A673 (cell line): ENCODE measurements around the gene SCUBE3. TPM values are rescaled to one million over a fixed set of nuclear protein-coding genes. Genes with fewer than 3 reads are reported as not detected.

Experiments
- BruUV-seq: library from RNA; stranded (reverse); fragments of 400-500 nt; replicated peaks from 2 replicates; lab custom pipeline; 2021; lab: Mats Ljungman, UMichigan
- CTCF ChIA-PET: fragments of 300-600 bp; sonication (Branson Sonifier 250); formaldehyde crosslinking; loops from one replicate; lab custom pipeline; 2022; ENCODE audit warnings: antibody characterized with exemption; lab: Charles Lee
- POLR2A ChIA-PET: fragments of 300-600 bp; sonication (Branson Sonifier 250); formaldehyde crosslinking; loops from one replicate; lab custom pipeline; 2022; ENCODE audit warnings: antibody characterized with exemption; ENCODE audit not compliant: low non-redundant PET; lab: Charles Lee
- DNase-seq: peaks from one replicate; pipeline ENCODE4 v3.0.0-alpha.2; 2015; ENCODE audit warnings: low spot score
- H3K27ac ChIP-seq: fragments of 200-600 bp; sonication (generic); 2 replicates; pipeline ENCODE4 v1.5.1; 2016; ENCODE audit warnings: mixed run types, low read depth, mild to moderate bottlenecking, mixed read lengths, antibody characterized with exemption, low read length; ENCODE audit not compliant: poor library complexity, severe bottlenecking
- H3K27me3 ChIP-seq: fragments of 200-600 bp; sonication (generic); replicated peaks from 2 replicates; pipeline ENCODE4 v1.6.1; 2017; ENCODE audit warnings: mixed run types, low read depth, mild to moderate bottlenecking, mixed read lengths, antibody characterized with exemption, low read length; ENCODE audit not compliant: insufficient read depth, poor library complexity
- H3K36me3 ChIP-seq: fragments of 200-600 bp; sonication (generic); 2 replicates; pipeline ENCODE4 v1.6.1; 2016; ENCODE audit warnings: mixed run types, mild to moderate bottlenecking, mixed read lengths, antibody characterized with exemption, low read length; ENCODE audit not compliant: insufficient read depth, poor library complexity, severe bottlenecking
- H3K4me1 ChIP-seq: fragments of 200-600 bp; sonication (generic); 2 replicates; pipeline ENCODE4 v1.6.1; 2017; ENCODE audit warnings: mixed run types, mild to moderate bottlenecking, mixed read lengths, antibody characterized with exemption, low read length; ENCODE audit not compliant: insufficient read depth, poor library complexity, severe bottlenecking
- H3K4me3 ChIP-seq: fragments of 200-600 bp; sonication (generic); 2 replicates; pipeline ENCODE4 v1.5.1; 2016; ENCODE audit warnings: low read depth, mixed run types, mild to moderate bottlenecking, mixed read lengths, low read length; ENCODE audit not compliant: poor library complexity, severe bottlenecking
- H3K9me3 ChIP-seq: fragments of 200-600 bp; sonication (generic); 2 replicates; pipeline ENCODE4 v1.6.1; 2016; ENCODE audit warnings: mixed run types, low read depth, mild to moderate bottlenecking, mixed read lengths, antibody characterized with exemption, low read length; ENCODE audit not compliant: poor library complexity, severe bottlenecking
- CTCF ChIP-seq: fragments of 300-800, 200-600 bp; sonication (generic); conservative IDR thresholded peaks from 2 replicates; pipeline ENCODE4 v1.5.1; 2017; ENCODE audit warnings: low read depth, mild to moderate bottlenecking, antibody characterized with exemption, low read length, moderate library complexity, mixed read lengths
- EZH2 ChIP-seq: fragments of 200-600 bp; sonication (generic); IDR thresholded peaks from 2 replicates; pipeline ENCODE4 v1.6.1; 2017; ENCODE audit warnings: borderline replicate concordance, low read depth, mild to moderate bottlenecking, mixed read lengths, antibody characterized with exemption, low read length; ENCODE audit not compliant: poor library complexity, severe bottlenecking
- intact Hi-C: fragments of 100-400 bp; cut with micrococcal nuclease; formaldehyde crosslinking; loops from one replicate; pipeline ENCODE4 v1.10.0; 2022; ENCODE audit not compliant: unreplicated experiment
- total RNA-seq: library from RNA; stranded (reverse); gene quantifications from 2 replicates; pipeline ENCODE4 v1.2.3, GENCODE V29; 2021

The SCUBE3 gene
- total RNA-seq, 1 experiment from 2014 or later = 0.04 TPM

DNA sequence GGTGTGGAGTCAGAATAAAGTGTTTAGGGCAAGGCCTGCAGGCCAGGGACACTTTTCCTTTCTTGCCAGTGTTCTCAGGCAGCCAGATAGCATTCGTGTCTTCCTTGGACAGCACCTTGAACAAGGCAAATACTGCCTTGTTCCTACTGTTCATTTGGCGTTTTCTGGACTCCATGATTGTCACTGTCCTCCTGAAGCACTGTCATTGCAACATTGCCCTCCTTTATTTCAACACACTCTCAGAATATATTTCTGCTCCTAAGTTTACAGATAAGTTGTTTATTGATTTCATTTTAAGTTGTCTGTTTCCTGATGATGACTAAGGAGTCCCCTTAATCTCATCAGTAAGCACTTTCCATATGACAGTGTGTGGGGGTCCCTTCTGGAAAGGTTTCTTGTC is 68.7 kb downstream of the SCUBE3 start:
- Histone ChIP-seq H3K36me3 (peaks cover 24% of the 10 kb centered on the region), H3K9me3 (no peaks in the 10 kb centered on the region), H3K27ac (no peak overlapping the region), H3K27me3 (no peaks in the 10 kb centered on the region), H3K4me3 (no peak overlapping the region), H3K4me1 (no peaks in the 10 kb centered on the region)
- POLR2A ChIA-PET = no interaction called here
- intact Hi-C loops = no loop called here
- BruUV-seq = no TSS peak
- CTCF ChIA-PET = no interaction called here
- TF ChIP-seq CTCF (no peak), EZH2 (no peak)
- DNase-seq = no peak

GRCh38 chr6:35283361-35283760 is 69.6 kb downstream of the SCUBE3 start:
- Histone ChIP-seq H3K4me3 (no peak overlapping the region), H3K27me3 (no peaks in the 10 kb centered on the region), H3K27ac (no peak overlapping the region), H3K9me3 (no peaks in the 10 kb centered on the region), H3K4me1 (no peaks in the 10 kb centered on the region), H3K36me3 (peaks cover 31% of the 10 kb centered on the region)
- BruUV-seq = no TSS peak
- no peak for TF ChIP-seq EZH2
- TF ChIP-seq CTCF = no peak
- POLR2A ChIA-PET = no interaction called here
- CTCF ChIA-PET = interaction anchor here (0.5 kb wide), 1 partner anchor 169 kb away, joined by 5 read pairs; no protein-coding TSS in a partner anchor
- intact Hi-C loops = no loop called here
- DNase-seq = no peak

DNA sequence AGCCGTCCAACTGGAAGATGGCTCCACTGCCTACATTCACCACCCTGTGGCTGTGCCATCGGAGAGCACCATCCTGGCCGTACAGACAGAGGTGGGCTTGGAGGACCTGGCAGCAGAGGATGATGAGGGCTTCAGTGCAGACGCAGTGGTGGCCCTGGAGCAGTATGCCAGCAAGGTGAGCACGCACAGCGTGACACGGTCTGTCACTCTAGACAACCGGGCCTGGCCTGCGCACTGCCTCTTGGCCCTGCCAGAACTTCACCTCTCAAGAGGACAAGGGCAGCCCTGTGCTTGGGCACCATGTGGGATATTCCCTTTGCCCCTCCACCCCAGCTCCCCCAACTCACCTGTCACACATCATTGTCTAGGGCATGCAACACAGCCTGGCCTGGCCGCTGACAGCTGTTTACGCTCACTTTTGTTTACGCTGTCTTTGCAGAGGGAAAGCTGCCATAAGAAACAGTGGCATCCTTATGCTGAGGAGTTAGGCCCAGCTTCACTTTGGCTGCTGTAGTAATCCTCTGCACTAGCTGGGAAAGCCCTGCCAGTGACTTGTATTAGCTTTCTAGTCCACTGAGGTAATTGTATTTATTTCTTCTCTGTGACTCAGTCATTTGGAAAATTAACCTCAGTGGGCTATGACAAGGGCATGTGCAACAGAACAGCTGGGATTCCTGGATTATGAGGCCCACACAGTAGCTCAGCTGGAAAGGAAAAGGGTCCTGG is 74.1 kb downstream of the SCUBE3 start:
- intact Hi-C loops = no loop called here
- no TSS peak for BruUV-seq
- DNase-seq = no peak
- ChIA-PET POLR2A (no interaction called here), CTCF (no interaction called here)
- no peak overlapping the region for H3K27ac ChIP-seq
- H3K4me1 ChIP-seq = no peaks in the 10 kb centered on the region
- H3K9me3 ChIP-seq = no peaks in the 10 kb centered on the region
- no peaks in the 10 kb centered on the region for H3K27me3 ChIP-seq
- H3K36me3 ChIP-seq = peaks cover 44% of the 10 kb centered on the region
- H3K4me3 ChIP-seq = no peak overlapping the region
- TF ChIP-seq CTCF (no peak), EZH2 (no peak)
